ENCODE results near the gene KLF15.

The KLF15 gene

GRCh38 chr3:126371096-126371705 lies 14.0 kb upstream of the KLF15 start:
- POLR2A ChIA-PET (ENCODE audit: low non-redundant PET): no interaction called here
- CTCF ChIA-PET: interaction anchor here (0.6 kb wide), 2 partner anchors 122 to 152 kb away, joined by 3 to 4 read pairs; no protein-coding TSS in a partner anchor
- DNase-seq (ENCODE audit: low spot score): no peak
- no peak for TF ChIP-seq CTCF (conservative IDR thresholded peaks at IDR 0.05; ENCODE audit: low read depth)
- no peak overlapping the region for H3K27ac ChIP-seq

DNA sequence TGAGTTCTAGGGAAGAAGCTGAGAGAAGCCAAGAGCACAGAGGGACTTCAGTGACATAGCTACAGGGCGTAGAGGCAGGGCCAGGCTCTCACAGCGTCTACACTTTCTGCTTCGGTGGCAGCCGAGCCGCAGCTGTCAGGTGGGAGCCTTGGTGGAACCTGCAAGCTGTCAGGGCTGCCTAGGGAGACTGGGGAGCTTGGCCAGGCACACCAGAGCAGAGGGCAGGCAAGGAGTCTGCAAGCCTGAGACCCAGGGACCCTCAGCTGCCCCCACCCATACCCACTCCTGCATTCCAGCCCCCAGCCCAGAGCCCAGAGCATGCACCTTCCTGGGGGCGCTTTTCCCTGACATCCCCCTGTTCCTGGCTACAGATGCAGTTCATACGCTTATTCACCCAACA lies 13.4 kb upstream of the KLF15 start:
- no peak for TF ChIP-seq CTCF (conservative IDR thresholded peaks at IDR 0.05; ENCODE audit: low read depth)
- H3K27ac ChIP-seq: no peak overlapping the region
- ChIA-PET CTCF (interaction anchor here (0.6 kb wide), 2 partner anchors 121 to 152 kb away, joined by 3 to 4 read pairs; no protein-coding TSS in a partner anchor), POLR2A (ENCODE audit: low non-redundant PET) (no interaction called here)
- no peak for DNase-seq (ENCODE audit: low spot score)

DNA sequence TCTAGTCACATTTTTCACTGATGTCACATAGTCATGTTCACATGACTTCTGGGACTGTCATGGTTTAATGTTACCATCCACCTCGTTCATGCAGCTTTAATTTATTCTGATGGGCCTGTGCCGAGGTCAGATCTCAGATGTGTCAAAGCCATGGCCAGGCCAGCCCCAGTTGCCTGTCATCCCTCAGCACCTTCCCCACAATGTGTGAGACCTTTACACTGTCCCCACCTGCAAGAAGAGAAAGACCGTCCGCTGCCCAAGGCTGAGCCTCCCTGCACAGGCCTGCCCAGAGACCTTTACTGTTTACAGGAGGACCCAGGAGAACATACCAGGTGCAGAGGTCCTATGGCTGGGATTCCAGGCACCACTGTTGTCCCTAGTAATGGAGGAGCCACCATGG lies 12.8 kb upstream of the KLF15 start:
- ChIA-PET CTCF (no interaction called here), POLR2A (ENCODE audit: low non-redundant PET) (no interaction called here)
- no peak for DNase-seq (ENCODE audit: low spot score)
- no peak overlapping the region for H3K27ac ChIP-seq
- TF ChIP-seq CTCF (conservative IDR thresholded peaks at IDR 0.05; ENCODE audit: low read depth): no peak

DNA sequence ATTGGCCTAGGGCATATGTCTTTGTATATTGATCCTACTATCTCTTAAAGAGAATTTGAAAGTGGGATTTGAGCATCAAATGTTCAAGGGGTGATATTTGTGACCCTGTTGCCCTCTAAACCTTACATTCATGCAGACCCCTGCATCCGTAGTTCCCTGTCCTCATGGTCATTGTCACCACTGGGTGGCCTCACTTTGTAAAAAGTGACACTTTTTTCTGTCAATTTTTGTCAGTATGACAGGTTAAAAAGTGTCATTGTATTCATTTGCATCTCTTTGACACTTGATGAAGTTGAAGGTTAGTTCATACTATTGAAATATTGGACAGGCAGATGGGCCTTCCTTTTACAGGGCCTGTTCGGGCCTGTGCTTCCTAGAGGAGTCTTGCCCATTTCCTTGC lies 12.3 kb upstream of the KLF15 start:
- DNase-seq (ENCODE audit: low spot score): no peak
- POLR2A ChIA-PET (ENCODE audit: low non-redundant PET): no interaction called here
- H3K27ac ChIP-seq: no peak overlapping the region
- CTCF ChIA-PET: no interaction called here
- no peak for TF ChIP-seq CTCF (conservative IDR thresholded peaks at IDR 0.05; ENCODE audit: low read depth)

- no peak overlapping the region for H3K27ac ChIP-seq
- DNase-seq (ENCODE audit: low spot score): no peak
- no peak for TF ChIP-seq CTCF (conservative IDR thresholded peaks at IDR 0.05; ENCODE audit: low read depth)
- POLR2A ChIA-PET (ENCODE audit: low non-redundant PET): no interaction called here
- CTCF ChIA-PET: no interaction called here
These were observed 10.2 kb upstream of the KLF15 start for GRCh38 chr3:126367316-126367805.

DNA sequence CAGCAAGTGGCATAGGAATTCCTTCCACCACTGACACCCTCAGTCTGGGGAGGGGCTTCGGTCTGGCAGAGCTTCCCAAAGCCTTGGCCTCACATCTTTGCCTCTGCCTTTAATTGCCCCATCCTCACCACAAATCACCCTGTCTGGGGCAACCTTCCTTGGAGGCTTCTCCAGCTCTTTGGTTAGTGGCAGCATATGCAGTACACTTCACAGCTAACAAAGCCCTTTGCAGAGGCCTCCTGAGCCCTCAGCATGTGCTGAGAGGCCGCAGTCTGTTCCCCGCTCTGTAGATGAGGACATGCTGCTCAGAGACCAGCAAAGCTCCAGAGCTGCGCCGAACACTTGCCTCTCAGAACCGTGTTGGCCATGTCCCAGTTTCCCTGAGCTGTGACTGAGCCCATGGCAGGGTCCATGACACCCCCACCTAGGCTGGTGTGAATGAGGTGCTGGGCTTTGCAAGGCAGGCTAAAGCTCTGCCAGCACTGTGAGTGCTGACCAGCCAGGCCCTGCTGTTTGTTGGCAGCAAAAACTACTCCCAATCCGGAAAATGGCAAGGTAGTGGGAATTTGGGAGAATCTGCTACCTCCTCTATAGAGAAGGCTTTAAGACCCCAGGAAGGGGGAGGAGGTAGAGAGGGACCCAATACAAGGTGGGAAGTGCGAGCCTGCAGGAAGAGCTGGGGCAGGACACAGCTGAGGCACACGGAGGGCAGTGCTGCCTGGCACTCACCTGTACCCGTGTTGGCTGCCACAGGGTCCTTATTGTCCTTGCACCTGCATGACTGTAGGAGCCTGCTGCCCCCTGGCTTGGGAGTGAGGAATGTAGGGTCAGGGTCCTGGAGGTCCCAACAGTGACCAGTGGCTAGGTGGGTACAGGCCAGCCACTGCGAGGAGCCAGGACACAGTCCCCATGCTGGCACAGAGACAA lies 8.4 kb upstream of the KLF15 start:
- ChIA-PET CTCF (no interaction called here), POLR2A (ENCODE audit: low non-redundant PET) (no interaction called here)
- no peak for TF ChIP-seq CTCF (conservative IDR thresholded peaks at IDR 0.05; ENCODE audit: low read depth)
- no peak overlapping the region for H3K27ac ChIP-seq
- DNase-seq (ENCODE audit: low spot score): no peak

Measured in RWPE1 (cell line).